Panc1 (cell line): ENCODE data around the gene ARPC1B. TPM values are rescaled to one million over a fixed set of nuclear protein-coding genes. Genes with fewer than 3 reads are reported as not detected.

Experiments used
- ATAC-seq: fragments of 200-7000 bp; cut with Tn5 transposase; 2 replicates; pipeline ENCODE4 v1.9.1; 2020; ENCODE audit warnings: mild to moderate bottlenecking, moderate library complexity
- BruUV-seq: library from RNA; stranded (reverse); fragments of 400-500 nt; replicated peaks from 2 replicates; lab custom pipeline; 2021; lab: Mats Ljungman, UMichigan
- CTCF ChIA-PET: fragments of 300-600 bp; sonication (Branson Sonifier 250); formaldehyde crosslinking; loops from one replicate; lab custom pipeline; 2022; ENCODE audit warnings: antibody characterized with exemption; lab: Charles Lee
- POLR2A ChIA-PET: fragments of 300-600 bp; sonication (Branson Sonifier 250); formaldehyde crosslinking; loops from one replicate; lab custom pipeline; 2022; ENCODE audit warnings: antibody characterized with exemption; lab: Charles Lee
- DNase-seq: peaks from one replicate; pipeline ENCODE4 v3.0.0-alpha.2; 2010; ENCODE audit warnings: low read depth, low spot score
- H3K27ac ChIP-seq: 2 replicates; pipeline ENCODE4 v1.5.1; 2011; ENCODE audit warnings: mild to moderate bottlenecking, low read length, inconsistent platforms
- H3K27me3 ChIP-seq: fragments of 200-500 bp; sonication (Bioruptor generic); 2 replicates; pipeline ENCODE4 v1.6.0; 2014; ENCODE audit warnings: low read length, inconsistent platforms; ENCODE audit not compliant: control insufficient read depth, insufficient read depth
- H3K36me3 ChIP-seq: fragments of 200-500 bp; sonication (Bioruptor generic); 2 replicates; pipeline ENCODE4 v1.5.1; 2014; ENCODE audit warnings: inconsistent platforms, mild to moderate bottlenecking, low read length, moderate library complexity; ENCODE audit not compliant: control insufficient read depth, insufficient read depth
- H3K4me1 ChIP-seq: 2 replicates; pipeline ENCODE4 v1.5.1; 2011; ENCODE audit warnings: inconsistent platforms, mild to moderate bottlenecking, low read length, moderate library complexity; ENCODE audit not compliant: control insufficient read depth, insufficient read depth
- H3K4me3 ChIP-seq, 2 experiments: 2 replicates each; pipeline ENCODE4 v1.5.1; 2011 to 2012; ENCODE audit warnings: low read depth in 2 of 2, low read length in 2 of 2, mild to moderate bottlenecking in 2 of 2, inconsistent platforms in 1 of 2, moderate library complexity in 1 of 2
- H3K9me3 ChIP-seq: fragments of 200-500 bp; sonication (Bioruptor generic); 2 replicates; pipeline ENCODE4 v1.5.1; 2014; ENCODE audit warnings: low read depth, mild to moderate bottlenecking, inconsistent platforms, low read length, moderate library complexity; ENCODE audit not compliant: control insufficient read depth, insufficient read depth
- POLR2AphosphoS5 ChIP-seq: IDR thresholded peaks from 2 replicates; pipeline ENCODE4 v1.6.1; 2012; ENCODE audit warnings: mild to moderate bottlenecking, low read depth, low read length, moderate library complexity
- SIN3A ChIP-seq: IDR thresholded peaks from 2 replicates; pipeline ENCODE4 v1.6.1; 2012; ENCODE audit warnings: low read depth, mild to moderate bottlenecking, low read length, moderate library complexity, borderline replicate concordance; ENCODE audit not compliant: insufficient read depth
- TCF7L2 ChIP-seq: IDR thresholded peaks from 2 replicates; pipeline ENCODE4 v1.6.1; 2011; ENCODE audit warnings: mild to moderate bottlenecking, low read depth, low read length, inconsistent platforms
- in situ Hi-C: cut with HindIII; loops from 2 replicates; pipeline ENCODE4 v1.10.0; 2016; ENCODE audit warnings: low sequenced_read_pairs, low pct_unique_long_range_greater_than_20kb
- intact Hi-C: fragments of 100-400 bp; cut with micrococcal nuclease; formaldehyde crosslinking; loops from one replicate; pipeline ENCODE4 v1.10.0; 2022; ENCODE audit not compliant: unreplicated experiment
- total RNA-seq: library from RNA; stranded (reverse); gene quantifications from one replicate; pipeline ENCODE4 v1.2.1, GENCODE V29; 2021; ENCODE audit not compliant: unreplicated experiment
- TF ChIP-seq, protein P1 (sequence below): fragments of 450-650 bp; IDR thresholded peaks from 2 replicates; pipeline ENCODE4 v1.5.1; 2017; ENCODE audit warnings: mild to moderate bottlenecking
- TF ChIP-seq, protein P2 (sequence below), 2 experiments: IDR thresholded peaks; 2 replicates each; pipeline ENCODE4 v1.6.1; 2011 to 2012; ENCODE audit warnings: low read depth in 2 of 2, control low read depth in 1 of 2, low read length in 1 of 2, mild to moderate bottlenecking in 1 of 2, moderate library complexity in 1 of 2; ENCODE audit not compliant: insufficient read depth in 1 of 2

Gene ARPC1B
- total RNA-seq, 1 experiment from 2014 or later: 266 TPM

DNA sequence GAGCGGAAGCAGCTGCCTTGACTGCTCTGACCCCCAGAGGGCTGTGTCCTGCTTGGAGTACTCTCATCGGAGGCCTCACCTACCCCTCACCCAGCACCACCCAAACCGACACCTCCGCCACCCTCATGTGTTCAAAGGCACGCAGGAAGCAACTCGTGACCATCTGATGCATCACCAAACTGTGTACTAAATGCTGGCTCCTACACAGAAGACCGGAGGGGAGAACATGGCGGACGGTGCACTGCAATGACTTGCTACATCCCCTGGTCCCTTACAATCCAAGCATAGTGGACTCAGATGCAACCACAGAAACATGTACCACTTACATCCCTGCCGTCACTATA lies 30.4 kb downstream of the ARPC1B start:
- TF ChIP-seq POLR2AphosphoS5: no peak
- TF ChIP-seq, protein P1, sequence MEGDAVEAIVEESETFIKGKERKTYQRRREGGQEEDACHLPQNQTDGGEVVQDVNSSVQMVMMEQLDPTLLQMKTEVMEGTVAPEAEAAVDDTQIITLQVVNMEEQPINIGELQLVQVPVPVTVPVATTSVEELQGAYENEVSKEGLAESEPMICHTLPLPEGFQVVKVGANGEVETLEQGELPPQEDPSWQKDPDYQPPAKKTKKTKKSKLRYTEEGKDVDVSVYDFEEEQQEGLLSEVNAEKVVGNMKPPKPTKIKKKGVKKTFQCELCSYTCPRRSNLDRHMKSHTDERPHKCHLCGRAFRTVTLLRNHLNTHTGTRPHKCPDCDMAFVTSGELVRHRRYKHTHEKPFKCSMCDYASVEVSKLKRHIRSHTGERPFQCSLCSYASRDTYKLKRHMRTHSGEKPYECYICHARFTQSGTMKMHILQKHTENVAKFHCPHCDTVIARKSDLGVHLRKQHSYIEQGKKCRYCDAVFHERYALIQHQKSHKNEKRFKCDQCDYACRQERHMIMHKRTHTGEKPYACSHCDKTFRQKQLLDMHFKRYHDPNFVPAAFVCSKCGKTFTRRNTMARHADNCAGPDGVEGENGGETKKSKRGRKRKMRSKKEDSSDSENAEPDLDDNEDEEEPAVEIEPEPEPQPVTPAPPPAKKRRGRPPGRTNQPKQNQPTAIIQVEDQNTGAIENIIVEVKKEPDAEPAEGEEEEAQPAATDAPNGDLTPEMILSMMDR: no peak
- no peak for TF ChIP-seq TCF7L2
- TF ChIP-seq, protein P2, sequence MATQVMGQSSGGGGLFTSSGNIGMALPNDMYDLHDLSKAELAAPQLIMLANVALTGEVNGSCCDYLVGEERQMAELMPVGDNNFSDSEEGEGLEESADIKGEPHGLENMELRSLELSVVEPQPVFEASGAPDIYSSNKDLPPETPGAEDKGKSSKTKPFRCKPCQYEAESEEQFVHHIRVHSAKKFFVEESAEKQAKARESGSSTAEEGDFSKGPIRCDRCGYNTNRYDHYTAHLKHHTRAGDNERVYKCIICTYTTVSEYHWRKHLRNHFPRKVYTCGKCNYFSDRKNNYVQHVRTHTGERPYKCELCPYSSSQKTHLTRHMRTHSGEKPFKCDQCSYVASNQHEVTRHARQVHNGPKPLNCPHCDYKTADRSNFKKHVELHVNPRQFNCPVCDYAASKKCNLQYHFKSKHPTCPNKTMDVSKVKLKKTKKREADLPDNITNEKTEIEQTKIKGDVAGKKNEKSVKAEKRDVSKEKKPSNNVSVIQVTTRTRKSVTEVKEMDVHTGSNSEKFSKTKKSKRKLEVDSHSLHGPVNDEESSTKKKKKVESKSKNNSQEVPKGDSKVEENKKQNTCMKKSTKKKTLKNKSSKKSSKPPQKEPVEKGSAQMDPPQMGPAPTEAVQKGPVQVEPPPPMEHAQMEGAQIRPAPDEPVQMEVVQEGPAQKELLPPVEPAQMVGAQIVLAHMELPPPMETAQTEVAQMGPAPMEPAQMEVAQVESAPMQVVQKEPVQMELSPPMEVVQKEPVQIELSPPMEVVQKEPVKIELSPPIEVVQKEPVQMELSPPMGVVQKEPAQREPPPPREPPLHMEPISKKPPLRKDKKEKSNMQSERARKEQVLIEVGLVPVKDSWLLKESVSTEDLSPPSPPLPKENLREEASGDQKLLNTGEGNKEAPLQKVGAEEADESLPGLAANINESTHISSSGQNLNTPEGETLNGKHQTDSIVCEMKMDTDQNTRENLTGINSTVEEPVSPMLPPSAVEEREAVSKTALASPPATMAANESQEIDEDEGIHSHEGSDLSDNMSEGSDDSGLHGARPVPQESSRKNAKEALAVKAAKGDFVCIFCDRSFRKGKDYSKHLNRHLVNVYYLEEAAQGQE (IDR thresholded peaks at IDR 0.05; ENCODE audit: insufficient read depth in 1 of 2, low read depth in 2 of 2, low read length in 1 of 2): no peak
- TF ChIP-seq SIN3A: no peak
- H3K27ac ChIP-seq: no peak overlapping the region
- in situ Hi-C loops: no loop called here
- H3K4me3 ChIP-seq: no peak overlapping the region
- no peaks in the 10 kb centered on the region for H3K27me3 ChIP-seq
- POLR2A ChIA-PET: no interaction called here
- no TSS peak for BruUV-seq
- no peaks in the 10 kb centered on the region for H3K9me3 ChIP-seq
- peaks cover 20% of the 10 kb centered on the region for H3K36me3 ChIP-seq
- CTCF ChIA-PET: no interaction called here
- peaks cover 12% of the 10 kb centered on the region for H3K4me1 ChIP-seq
- DNase-seq: no peak
- intact Hi-C loops: no loop called here
- no peak for ATAC-seq

DNA sequence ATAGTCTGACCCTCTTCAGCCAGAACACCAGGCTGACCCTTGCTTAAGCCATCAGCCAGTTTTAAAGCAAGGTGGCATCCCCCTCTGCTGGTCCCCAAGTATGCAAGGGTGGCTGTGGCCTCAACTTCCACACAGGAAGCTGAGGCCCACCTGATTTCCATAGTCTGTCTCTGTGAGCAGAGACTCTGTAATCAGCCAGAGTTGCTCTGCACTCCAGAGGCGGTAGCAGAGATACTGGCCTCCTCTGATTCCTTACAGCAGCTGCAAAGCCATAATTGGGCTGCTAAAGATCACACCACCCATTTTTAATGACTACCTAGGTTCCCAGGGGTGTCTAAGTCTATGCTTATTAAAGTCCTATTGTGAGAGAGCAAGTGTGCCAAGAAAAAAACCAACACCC lies 32.0 kb downstream of the ARPC1B start:
- intact Hi-C loops: no loop called here
- H3K4me3 ChIP-seq: peak overlapping the region; percentile 96 to 100
- BruUV-seq: no TSS peak
- POLR2A ChIA-PET: no interaction called here
- H3K27me3 ChIP-seq: no peaks in the 10 kb centered on the region
- H3K4me1 ChIP-seq: peaks cover 19% of the 10 kb centered on the region
- peak overlapping the region; percentile 98 for H3K27ac ChIP-seq
- no peak for TF ChIP-seq SIN3A
- no peak for TF ChIP-seq TCF7L2
- TF ChIP-seq, protein P2 (IDR thresholded peaks at IDR 0.05; ENCODE audit: insufficient read depth in 1 of 2, low read depth in 2 of 2, low read length in 1 of 2): no peak
- TF ChIP-seq, protein P1: no peak
- no peak for TF ChIP-seq POLR2AphosphoS5
- CTCF ChIA-PET: no interaction called here
- H3K9me3 ChIP-seq: no peaks in the 10 kb centered on the region
- in situ Hi-C loops: no loop called here
- ATAC-seq (no peak), DNase-seq (no peak)
- peaks cover 28% of the 10 kb centered on the region for H3K36me3 ChIP-seq
